ENCODE measurements around the gene MS4A7. TPM values are rescaled to one million over a fixed set of nuclear protein-coding genes. Genes with fewer than 3 reads are reported as not detected.

The MS4A7 gene
- total RNA-seq, 2 donors from 2014 or later, result not detected

DNA sequence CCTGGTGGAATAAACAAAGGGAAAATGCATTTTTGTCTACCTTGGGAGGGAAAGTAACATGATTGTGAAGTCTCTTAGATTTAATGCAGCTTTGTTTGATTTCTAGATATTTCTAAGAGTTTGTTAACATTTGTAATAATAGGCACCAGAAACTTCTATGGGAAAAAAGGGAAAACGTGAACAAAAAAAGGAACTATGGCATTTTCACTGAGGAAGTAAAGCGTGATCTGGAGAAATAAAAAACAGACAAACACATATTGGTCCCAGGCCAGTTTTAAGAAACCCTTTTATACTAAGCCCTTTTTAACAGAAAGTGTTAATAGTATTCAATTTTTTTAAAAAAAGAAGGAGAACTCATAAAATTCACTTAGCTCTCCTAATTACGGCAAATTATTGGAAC is 6.9 kb upstream of the MS4A7 start:
- Histone ChIP-seq H3K27ac (ENCODE audit: low read depth, low read length) (no peak overlapping the region), H3K4me3 (ENCODE audit: low read length) (no peak overlapping the region)
- H3K27ac Mint-ChIP-seq, result no peak overlapping the region

GRCh38 chr11:60371854-60372253 is 6.5 kb upstream of the MS4A7 start:
- 93 to 100% methylated on average over 1 of the region's 1 CpG for WGBS, 2 experiments (ENCODE audit: insufficient coverage in 1 of 2, insufficient read length in 1 of 2)
- H3K4me1 Mint-ChIP-seq, result no peaks in the 10 kb centered on the region
- Histone ChIP-seq H3K27me3 (ENCODE audit: control insufficient read depth, insufficient read depth, low read length, poor library complexity, severe bottlenecking) (no peaks in the 10 kb centered on the region), H3K27ac (ENCODE audit: low read depth, low read length) (no peak overlapping the region), H3K9me3 (ENCODE audit: control insufficient read depth, low read length) (no peaks in the 10 kb centered on the region), H3K4me3 (ENCODE audit: low read length) (no peak overlapping the region), H3K4me1 (ENCODE audit: control insufficient read depth, insufficient read depth, low read length) (no peaks in the 10 kb centered on the region), H3K9ac (ENCODE audit: extremely low read depth, low read length, poor library complexity, severe bottlenecking) (no peak overlapping the region), H3K36me3 (ENCODE audit: control insufficient read depth, insufficient read depth, low read length) (no peaks in the 10 kb centered on the region)
- H3K9me3 Mint-ChIP-seq, result no peaks in the 10 kb centered on the region
- H3K36me3 Mint-ChIP-seq (ENCODE audit: low read depth), result no peaks in the 10 kb centered on the region
- DNase-seq, result no peak
- no peak overlapping the region for H3K27ac Mint-ChIP-seq
- H3K27me3 Mint-ChIP-seq (ENCODE audit: insufficient read depth), result no peaks in the 10 kb centered on the region
- TF ChIP-seq, protein P1, sequence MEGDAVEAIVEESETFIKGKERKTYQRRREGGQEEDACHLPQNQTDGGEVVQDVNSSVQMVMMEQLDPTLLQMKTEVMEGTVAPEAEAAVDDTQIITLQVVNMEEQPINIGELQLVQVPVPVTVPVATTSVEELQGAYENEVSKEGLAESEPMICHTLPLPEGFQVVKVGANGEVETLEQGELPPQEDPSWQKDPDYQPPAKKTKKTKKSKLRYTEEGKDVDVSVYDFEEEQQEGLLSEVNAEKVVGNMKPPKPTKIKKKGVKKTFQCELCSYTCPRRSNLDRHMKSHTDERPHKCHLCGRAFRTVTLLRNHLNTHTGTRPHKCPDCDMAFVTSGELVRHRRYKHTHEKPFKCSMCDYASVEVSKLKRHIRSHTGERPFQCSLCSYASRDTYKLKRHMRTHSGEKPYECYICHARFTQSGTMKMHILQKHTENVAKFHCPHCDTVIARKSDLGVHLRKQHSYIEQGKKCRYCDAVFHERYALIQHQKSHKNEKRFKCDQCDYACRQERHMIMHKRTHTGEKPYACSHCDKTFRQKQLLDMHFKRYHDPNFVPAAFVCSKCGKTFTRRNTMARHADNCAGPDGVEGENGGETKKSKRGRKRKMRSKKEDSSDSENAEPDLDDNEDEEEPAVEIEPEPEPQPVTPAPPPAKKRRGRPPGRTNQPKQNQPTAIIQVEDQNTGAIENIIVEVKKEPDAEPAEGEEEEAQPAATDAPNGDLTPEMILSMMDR (conservative IDR thresholded peaks at IDR 0.05), result no peak
- H3K4me3 Mint-ChIP-seq, result no peak overlapping the region

More for the DNA sequence above, 6.9 kb upstream of the MS4A7 start:
- H3K27me3 ChIP-seq (ENCODE audit: control insufficient read depth, insufficient read depth, low read length, poor library complexity, severe bottlenecking), result no peaks in the 10 kb centered on the region
- Mint-ChIP-seq H3K9me3 (no peaks in the 10 kb centered on the region), H3K4me3 (no peak overlapping the region), H3K4me1 (no peaks in the 10 kb centered on the region), H3K27me3 (ENCODE audit: insufficient read depth) (no peaks in the 10 kb centered on the region), H3K36me3 (ENCODE audit: low read depth) (no peaks in the 10 kb centered on the region)
- H3K9me3 ChIP-seq (ENCODE audit: control insufficient read depth, low read length), result no peaks in the 10 kb centered on the region
- H3K36me3 ChIP-seq (ENCODE audit: control insufficient read depth, insufficient read depth, low read length), result no peaks in the 10 kb centered on the region
- 90 to 100% methylated on average over 2 to 3 of the region's 3 CpGs for WGBS, 2 experiments (ENCODE audit: insufficient coverage in 1 of 2, insufficient read length in 1 of 2)
- no peak overlapping the region for H3K9ac ChIP-seq (ENCODE audit: extremely low read depth, low read length, poor library complexity, severe bottlenecking)
- TF ChIP-seq, protein P1 (conservative IDR thresholded peaks at IDR 0.05), result no peak
- DNase-seq, result no peak
- H3K4me1 ChIP-seq (ENCODE audit: control insufficient read depth, insufficient read depth, low read length), result no peaks in the 10 kb centered on the region

GRCh38 chr11:60372767-60373166 is 5.6 kb upstream of the MS4A7 start:
- no peak for DNase-seq
- TF ChIP-seq, protein P1 (conservative IDR thresholded peaks at IDR 0.05), result no peak
- H3K9ac ChIP-seq (ENCODE audit: extremely low read depth, low read length, poor library complexity, severe bottlenecking), result no peak overlapping the region
- H3K36me3 ChIP-seq (ENCODE audit: control insufficient read depth, insufficient read depth, low read length), result no peaks in the 10 kb centered on the region
- no peak overlapping the region for H3K27ac Mint-ChIP-seq
- no peaks in the 10 kb centered on the region for H3K4me1 ChIP-seq (ENCODE audit: control insufficient read depth, insufficient read depth, low read length)
- H3K4me3 ChIP-seq (ENCODE audit: low read length), result no peak overlapping the region
- no peak overlapping the region for H3K27ac ChIP-seq (ENCODE audit: low read depth, low read length)
- no peaks in the 10 kb centered on the region for H3K9me3 Mint-ChIP-seq
- H3K27me3 ChIP-seq (ENCODE audit: control insufficient read depth, insufficient read depth, low read length, poor library complexity, severe bottlenecking), result no peaks in the 10 kb centered on the region
- H3K36me3 Mint-ChIP-seq (ENCODE audit: low read depth), result no peaks in the 10 kb centered on the region
- H3K4me1 Mint-ChIP-seq, result no peaks in the 10 kb centered on the region
- H3K27me3 Mint-ChIP-seq (ENCODE audit: insufficient read depth), result no peaks in the 10 kb centered on the region
- no peak overlapping the region for H3K4me3 Mint-ChIP-seq
- H3K9me3 ChIP-seq (ENCODE audit: control insufficient read depth, low read length), result no peaks in the 10 kb centered on the region
- 93 to 100% methylated on average over 3 of the region's 3 CpGs for WGBS, 2 experiments (ENCODE audit: insufficient coverage in 1 of 2, insufficient read length in 1 of 2)
